Gastrocnemius medialis (tissue), 4 donors: ENCODE data around the gene GIMAP7. TPM values are rescaled to one million over a fixed set of nuclear protein-coding genes. Genes with fewer than 3 reads are reported as not detected.
A peak's percentile ranks its signal among the peaks of the same experiment; 100 is the strongest.
"Not testable (repeated sequence)": the region's sequence is repeated elsewhere in the genome, so short reads cannot be mapped to it uniquely, and the experiment has no call there.

Source experiments
- ATAC-seq, 2 donors: fragments of 150-250 bp; one replicate each; pipeline ENCODE4 v1.9.1; 2016
- DNase-seq, 2 donors: peaks; one replicate each; pipeline ENCODE4 v3.0.0-alpha.2; 2019
- H3K27ac ChIP-seq, 4 donors: fragments of 200-600 bp; sonication (generic); 1 replicate in 1 of 4; 2 replicates in 3 of 4; pipeline ENCODE4 v1.5.1; 2016 to 2018; ENCODE audit warnings: mild to moderate bottlenecking in 2 of 4, moderate library complexity in 1 of 4
- H3K27me3 ChIP-seq, 3 donors: fragments of 200-600 bp; sonication (generic) in 2 of 3; 1 replicate in 1 of 3; 2 replicates in 2 of 3; pipeline versions ENCODE4 v1.5.1 to v1.6.0; 2016 to 2019; ENCODE audit warnings: mild to moderate bottlenecking in 1 of 3, moderate library complexity in 1 of 3
- H3K36me3 ChIP-seq, 2 donors: fragments of 200-600 bp; sonication (generic) in 1 of 2; one replicate each; pipeline ENCODE4 v1.5.1; 2017 to 2018
- H3K4me1 ChIP-seq, 2 donors: fragments of 200-600 bp; sonication (generic) in 1 of 2; one replicate each; pipeline ENCODE4 v1.5.1; 2016 to 2017; ENCODE audit warnings: mild to moderate bottlenecking in 2 of 2
- H3K4me3 ChIP-seq, 4 donors: fragments of 200-600 bp; sonication (generic) in 3 of 4; 1 replicate in 1 of 4; 2 replicates in 3 of 4; pipeline ENCODE4 v1.5.1; 2016 to 2019; ENCODE audit warnings: mild to moderate bottlenecking in 2 of 4
- H3K9me3 ChIP-seq, 3 donors: fragments of 200-600 bp; sonication (generic) in 2 of 3; 1 replicate in 1 of 3; 2 replicates in 2 of 3; pipeline ENCODE4 v1.5.1; 2016 to 2019
- POLR2A ChIP-seq, 2 donors: fragments of 450-650 bp; IDR thresholded peaks; one replicate each; pipeline ENCODE4 v1.6.1; 2017; ENCODE audit warnings: antibody characterized with exemption in 2 of 2, mild to moderate bottlenecking in 2 of 2, moderate library complexity in 2 of 2
- in situ Hi-C, 4 donors: fragments of 200-750 bp; cut with MboI; loops; one replicate each; pipeline versions ENCODE4 v1.15.0 to v1.8.0; 2017; ENCODE audit warnings: low sequenced_read_pairs in 4 of 4
- intact Hi-C: fragments of 100-400 bp; cut with DNase I; formaldehyde crosslinking; loops from one replicate; pipeline ENCODE4 v1.15.1; 2023; ENCODE audit warnings: low total_unique reads
- total RNA-seq, 4 donors: library from RNA; depleted of rRNA; stranded (reverse); fragments of >200 nt; gene quantifications; one replicate each; pipeline versions ENCODE4 v1.1.0 to v1.2.3, GENCODE V29; 2016
- TF ChIP-seq, protein P1 (sequence below), 5 experiments: fragments of 450-650 bp in 3 of 5; fragments of 200-600 bp in 2 of 5; sonication (generic) in 2 of 5; IDR thresholded peaks in 4 of 5; conservative IDR thresholded peaks in 1 of 5; 1 replicate in 4 of 5; 2 replicates in 1 of 5; pipeline ENCODE4 v1.5.1; 2016 to 2019; ENCODE audit warnings: antibody characterized with exemption in 5 of 5, mild to moderate bottlenecking in 3 of 5, moderate library complexity in 3 of 5

Gene GIMAP7
- total RNA-seq, 4 donors from 2014 or later, result 6.6 to 7.8 (median 7.0) TPM

- H3K27ac ChIP-seq, result peak overlapping the region in 1 of 4 donors; percentile 67
- H3K36me3 ChIP-seq, result no peaks in the 10 kb centered on the region
- no peak overlapping the region for H3K4me3 ChIP-seq
- no peak for DNase-seq
- ATAC-seq, result no peak
- no peaks in the 10 kb centered on the region for H3K9me3 ChIP-seq
- TF ChIP-seq POLR2A (IDR thresholded peaks at IDR 0.05), result no peak
- TF ChIP-seq, protein P1, sequence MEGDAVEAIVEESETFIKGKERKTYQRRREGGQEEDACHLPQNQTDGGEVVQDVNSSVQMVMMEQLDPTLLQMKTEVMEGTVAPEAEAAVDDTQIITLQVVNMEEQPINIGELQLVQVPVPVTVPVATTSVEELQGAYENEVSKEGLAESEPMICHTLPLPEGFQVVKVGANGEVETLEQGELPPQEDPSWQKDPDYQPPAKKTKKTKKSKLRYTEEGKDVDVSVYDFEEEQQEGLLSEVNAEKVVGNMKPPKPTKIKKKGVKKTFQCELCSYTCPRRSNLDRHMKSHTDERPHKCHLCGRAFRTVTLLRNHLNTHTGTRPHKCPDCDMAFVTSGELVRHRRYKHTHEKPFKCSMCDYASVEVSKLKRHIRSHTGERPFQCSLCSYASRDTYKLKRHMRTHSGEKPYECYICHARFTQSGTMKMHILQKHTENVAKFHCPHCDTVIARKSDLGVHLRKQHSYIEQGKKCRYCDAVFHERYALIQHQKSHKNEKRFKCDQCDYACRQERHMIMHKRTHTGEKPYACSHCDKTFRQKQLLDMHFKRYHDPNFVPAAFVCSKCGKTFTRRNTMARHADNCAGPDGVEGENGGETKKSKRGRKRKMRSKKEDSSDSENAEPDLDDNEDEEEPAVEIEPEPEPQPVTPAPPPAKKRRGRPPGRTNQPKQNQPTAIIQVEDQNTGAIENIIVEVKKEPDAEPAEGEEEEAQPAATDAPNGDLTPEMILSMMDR (IDR thresholded peaks at IDR 0.05 in 4 of 5, conservative IDR thresholded peaks at IDR 0.05 in 1 of 5), result no peak
- H3K27me3 ChIP-seq, result no peaks in the 10 kb centered on the region
- intact Hi-C loops, result no loop called here
- H3K4me1 ChIP-seq, result peaks cover 0 to 5% of the 10 kb centered on the region in 2 donors
- in situ Hi-C loops, result no loop called here
Observed at GRCh38 chr7:150476819-150477631, 37.6 kb upstream of the GIMAP7 start.

GRCh38 chr7:150479023-150479716 lies 35.5 kb upstream of the GIMAP7 start:
- Histone ChIP-seq H3K9me3 (no peaks in the 10 kb centered on the region), H3K27ac (peak overlapping the region in 3 of 4 donors; percentile 13 to 67 (median 22)), H3K27me3 (no peaks in the 10 kb centered on the region), H3K4me3 (no peak overlapping the region), H3K4me1 (peaks cover 0 to 10% of the 10 kb centered on the region in 2 donors), H3K36me3 (no peaks in the 10 kb centered on the region)
- no peak for TF ChIP-seq POLR2A (IDR thresholded peaks at IDR 0.05)
- TF ChIP-seq, protein P1 (IDR thresholded peaks at IDR 0.05 in 4 of 5, conservative IDR thresholded peaks at IDR 0.05 in 1 of 5), result no peak
- intact Hi-C loops, result no loop called here
- in situ Hi-C loops, result no loop called here
- DNase-seq (no peak), ATAC-seq (no peak)

- Histone ChIP-seq H3K4me3 (no peak overlapping the region), H3K27ac (peak overlapping the region; percentile 28 to 68 (median 50)), H3K9me3 (no peaks in the 10 kb centered on the region), H3K36me3 (no peaks in the 10 kb centered on the region), H3K4me1 (peaks cover 0 to 10% of the 10 kb centered on the region in 2 donors), H3K27me3 (no peaks in the 10 kb centered on the region)
- DNase-seq, result no peak
- in situ Hi-C loops (no loop called here), intact Hi-C loops (no loop called here)
- TF ChIP-seq, protein P1 (IDR thresholded peaks at IDR 0.05 in 4 of 5, conservative IDR thresholded peaks at IDR 0.05 in 1 of 5), result no peak
- TF ChIP-seq POLR2A (IDR thresholded peaks at IDR 0.05), result no peak
- ATAC-seq, result no peak
Observed at GRCh38 chr7:150481186-150481920, 33.3 kb upstream of the GIMAP7 start.

DNA sequence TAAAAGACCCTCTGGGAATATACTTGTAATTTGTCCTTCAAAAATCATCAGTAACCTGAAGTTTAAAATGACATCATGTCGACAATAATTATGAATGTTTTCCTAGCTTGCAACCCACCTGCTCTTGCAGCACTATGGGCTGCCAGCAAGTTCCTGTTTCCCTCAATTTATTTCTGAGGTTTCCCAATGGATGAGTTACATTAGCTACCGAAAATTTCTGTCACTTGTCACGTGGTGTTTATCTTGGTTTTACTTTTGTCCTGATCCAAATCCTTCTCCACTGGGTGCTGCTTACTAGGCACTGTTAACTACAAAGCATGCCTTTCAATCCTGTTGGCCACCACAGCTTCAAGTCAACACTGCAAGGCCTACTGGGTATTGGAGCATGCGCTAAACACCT lies 32.8 kb upstream of the GIMAP7 start:
- Histone ChIP-seq H3K9me3 (no peaks in the 10 kb centered on the region), H3K27ac (peak overlapping the region in 3 of 4 donors; percentile 28 to 68 (median 62)), H3K4me1 (peaks cover 0 to 10% of the 10 kb centered on the region in 2 donors), H3K27me3 (no peaks in the 10 kb centered on the region), H3K4me3 (no peak overlapping the region), H3K36me3 (no peaks in the 10 kb centered on the region)
- intact Hi-C loops (no loop called here), in situ Hi-C loops (no loop called here)
- no peak for TF ChIP-seq POLR2A (IDR thresholded peaks at IDR 0.05)
- TF ChIP-seq, protein P1 (IDR thresholded peaks at IDR 0.05 in 4 of 5, conservative IDR thresholded peaks at IDR 0.05 in 1 of 5), result no peak
- DNase-seq (no peak), ATAC-seq (no peak)

- in situ Hi-C loops, intact Hi-C loops, H3K9me3 ChIP-seq, H3K27me3 ChIP-seq, H3K36me3 ChIP-seq, H3K4me1 ChIP-seq: not testable (repeated sequence)
- peak overlapping the region in 3 of 4 donors; percentile 54 to 68 (median 54) for H3K27ac ChIP-seq
- peak in 1 of 2 donors; percentile 39 for ATAC-seq
- DNase-seq, result peak in 1 of 2 donors; percentile 24
- peak overlapping the region in 1 of 4 donors; percentile 17 for H3K4me3 ChIP-seq
Observed at GRCh38 chr7:150483514-150483913, 31.2 kb upstream of the GIMAP7 start.

GRCh38 chr7:150484071-150484470 lies 30.6 kb upstream of the GIMAP7 start:
- H3K9me3 ChIP-seq, H3K36me3 ChIP-seq, H3K27me3 ChIP-seq, intact Hi-C loops, in situ Hi-C loops, H3K4me1 ChIP-seq, DNase-seq: not testable (repeated sequence)
- ATAC-seq, result peak in 1 of 2 donors; percentile 30
- peak overlapping the region in 3 of 4 donors; percentile 54 to 57 (median 54) for H3K27ac ChIP-seq
- peak overlapping the region in 1 of 4 donors; percentile 17 for H3K4me3 ChIP-seq
